ENCODE results near the gene IL4.

The IL4 gene

DNA sequence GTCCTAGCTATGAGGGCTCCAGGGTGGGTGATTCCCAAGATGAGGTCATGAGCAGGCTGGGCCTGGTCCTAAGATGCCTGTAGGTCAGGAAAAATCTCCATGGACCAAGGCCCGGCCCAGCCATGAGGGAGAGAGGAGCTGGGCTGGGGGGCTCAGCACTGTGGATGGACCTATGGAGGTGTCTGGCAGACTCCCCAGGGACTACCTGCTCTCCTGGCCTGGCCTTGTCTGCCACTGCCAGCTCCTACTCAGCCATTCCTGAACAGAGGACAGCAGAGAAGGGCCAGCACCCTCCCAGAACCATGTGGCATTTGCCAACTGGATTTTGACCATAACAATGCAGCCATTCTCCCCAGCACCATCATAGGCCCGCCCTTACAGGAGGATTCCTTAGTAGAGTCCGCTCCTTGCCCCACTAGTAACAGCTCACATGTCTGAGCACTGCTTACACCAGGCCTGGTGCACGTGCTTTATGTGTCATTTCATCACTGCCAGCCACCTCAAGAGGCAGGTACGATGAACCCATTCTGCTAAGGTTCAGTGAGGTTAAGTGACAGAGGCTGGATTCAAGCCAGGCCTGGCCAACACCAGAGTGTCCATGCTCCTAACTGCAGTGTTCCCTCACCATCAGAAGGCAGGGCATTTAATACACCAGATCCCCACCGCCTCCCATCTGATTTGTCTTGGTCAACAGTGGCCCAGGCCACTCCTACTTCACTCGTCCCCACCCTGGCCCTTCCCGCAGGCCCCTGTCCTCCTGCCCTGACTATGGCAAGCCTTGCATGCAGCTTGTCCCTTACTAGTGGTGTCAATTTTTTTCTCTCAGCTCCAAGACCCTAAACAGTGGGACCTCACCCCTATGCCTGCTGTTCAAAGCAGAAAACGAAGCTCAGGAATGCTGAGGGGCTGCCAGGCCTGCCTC lies 15.1 kb upstream of the IL4 start:
- DNase-seq = no peak

DNA sequence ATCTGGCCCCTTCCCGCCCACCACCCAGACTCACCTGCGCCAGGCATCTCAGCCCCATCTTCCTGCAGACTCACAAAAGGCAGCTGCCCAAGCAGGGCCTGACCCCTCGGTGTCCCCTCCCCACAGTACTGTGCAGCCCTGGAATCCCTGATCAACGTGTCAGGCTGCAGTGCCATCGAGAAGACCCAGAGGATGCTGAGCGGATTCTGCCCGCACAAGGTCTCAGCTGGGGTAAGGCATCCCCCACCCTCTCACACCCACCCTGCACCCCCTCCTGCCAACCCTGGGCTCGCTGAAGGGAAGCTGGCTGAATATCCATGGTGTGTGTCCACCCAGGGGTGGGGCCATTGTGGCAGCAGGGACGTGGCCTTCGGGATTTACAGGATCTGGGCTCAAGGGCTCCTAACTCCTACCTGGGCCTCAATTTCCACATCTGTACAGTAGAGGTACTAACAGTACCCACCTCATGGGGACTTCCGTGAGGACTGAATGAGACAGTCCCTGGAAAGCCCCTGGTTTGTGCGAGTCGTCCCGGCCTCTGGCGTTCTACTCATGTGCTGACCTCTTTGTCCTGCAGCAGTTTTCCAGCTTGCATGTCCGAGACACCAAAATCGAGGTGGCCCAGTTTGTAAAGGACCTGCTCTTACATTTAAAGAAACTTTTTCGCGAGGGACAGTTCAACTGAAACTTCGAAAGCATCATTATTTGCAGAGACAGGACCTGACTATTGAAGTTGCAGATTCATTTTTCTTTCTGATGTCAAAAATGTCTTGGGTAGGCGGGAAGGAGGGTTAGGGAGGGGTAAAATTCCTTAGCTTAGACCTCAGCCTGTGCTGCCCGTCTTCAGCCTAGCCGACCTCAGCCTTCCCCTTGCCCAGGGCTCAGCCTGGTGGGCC lies 13.9 kb upstream of the IL4 start:
- no peak for DNase-seq

DNA sequence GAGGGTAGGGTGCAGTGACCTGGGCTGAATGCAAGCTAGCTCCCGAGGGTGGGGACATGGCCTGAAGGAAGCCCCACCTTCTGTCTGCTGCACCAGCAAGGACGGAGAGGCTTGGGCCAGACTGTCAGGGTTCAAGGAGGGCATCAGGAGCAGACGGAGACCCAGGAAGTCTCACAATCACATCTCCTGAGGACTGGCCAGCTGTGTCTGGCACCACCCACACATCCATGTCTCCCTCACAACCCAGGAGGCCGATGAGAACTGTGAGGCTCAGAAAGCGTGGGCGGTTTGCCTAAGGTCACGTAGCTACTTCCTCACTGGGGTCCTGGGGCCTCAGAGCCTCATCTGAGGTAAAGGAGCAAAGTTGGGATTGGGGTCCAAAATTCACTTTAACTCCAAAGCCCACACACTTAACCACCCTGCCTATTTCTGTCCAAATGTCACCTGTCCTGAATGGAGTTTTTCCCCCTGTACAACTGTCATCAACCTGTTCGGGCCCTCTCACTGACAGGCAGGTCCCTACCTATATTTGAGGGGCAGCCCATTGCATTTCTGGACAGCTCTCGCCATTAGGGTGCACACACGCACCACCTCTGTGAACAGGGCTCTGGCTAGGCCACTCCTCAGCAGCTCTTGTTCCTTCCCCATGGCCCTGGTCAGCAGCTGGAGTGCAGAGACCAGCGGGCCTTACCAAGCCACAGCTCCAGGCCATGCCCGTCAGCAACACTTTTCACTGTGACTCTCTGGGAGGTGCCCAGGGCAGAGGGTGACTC lies 12.4 kb upstream of the IL4 start:
- no peak for DNase-seq

DNA sequence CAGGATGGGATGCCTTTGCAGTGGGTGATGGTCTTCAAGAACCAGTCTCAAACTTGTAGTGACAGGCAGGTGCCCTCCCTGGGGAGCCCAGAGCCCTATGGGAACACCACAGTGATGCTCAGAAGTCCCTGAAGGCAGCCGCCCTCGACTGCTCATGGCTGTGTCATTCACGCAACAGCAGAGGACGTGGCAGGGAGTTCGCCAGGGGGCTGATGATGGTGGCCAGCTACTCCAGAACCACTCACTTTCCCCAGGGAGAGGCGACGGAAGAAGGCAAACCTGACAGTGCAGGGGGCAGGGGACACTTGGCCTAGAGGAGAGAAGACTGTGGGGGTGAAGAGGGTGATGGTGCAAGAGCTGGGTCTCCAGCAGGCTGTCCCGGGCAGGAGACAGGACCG lies 11.8 kb upstream of the IL4 start:
- DNase-seq = no peak

DNA sequence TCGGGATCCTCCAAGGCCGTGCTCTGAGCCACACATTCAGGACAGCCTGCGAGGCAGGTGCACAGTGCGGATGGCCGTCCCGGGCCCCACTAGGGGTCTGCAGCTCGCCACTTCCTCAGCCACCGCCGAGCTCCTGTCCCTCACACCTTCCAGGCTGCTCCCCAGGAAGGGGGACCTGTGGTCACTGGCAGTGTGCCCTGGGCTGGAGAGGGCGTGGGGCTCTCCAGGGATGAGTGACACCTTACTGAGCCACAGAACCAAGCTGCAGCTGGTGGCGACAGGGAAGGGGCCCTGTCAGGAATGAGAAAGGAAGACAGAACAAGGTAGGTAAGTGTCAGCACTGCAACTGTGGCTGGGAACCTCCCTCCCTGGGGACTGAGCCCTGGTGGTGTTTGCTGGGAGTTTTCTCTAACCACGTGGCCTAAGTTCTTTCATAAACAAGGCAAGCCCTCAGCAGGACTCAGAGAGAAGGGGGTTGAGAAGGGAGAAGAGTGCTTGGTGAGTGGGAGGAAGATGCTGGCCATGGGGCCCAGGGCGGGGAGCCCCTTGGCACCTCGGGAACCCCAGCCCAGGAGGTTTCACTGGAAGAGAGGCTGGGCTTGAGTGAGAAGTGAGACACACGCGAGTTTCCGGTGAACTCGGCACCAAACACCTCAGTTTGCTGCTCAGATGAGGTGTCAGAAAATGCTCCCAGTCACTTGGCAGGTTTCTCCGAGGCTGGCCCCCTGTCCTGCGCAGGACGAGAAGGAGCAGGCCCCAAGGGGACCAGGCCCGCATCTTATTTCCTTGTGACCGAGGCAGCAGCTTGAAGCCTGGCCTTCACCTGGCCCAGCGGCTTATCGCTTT lies 10.6 kb upstream of the IL4 start:
- no peak for DNase-seq

DNA sequence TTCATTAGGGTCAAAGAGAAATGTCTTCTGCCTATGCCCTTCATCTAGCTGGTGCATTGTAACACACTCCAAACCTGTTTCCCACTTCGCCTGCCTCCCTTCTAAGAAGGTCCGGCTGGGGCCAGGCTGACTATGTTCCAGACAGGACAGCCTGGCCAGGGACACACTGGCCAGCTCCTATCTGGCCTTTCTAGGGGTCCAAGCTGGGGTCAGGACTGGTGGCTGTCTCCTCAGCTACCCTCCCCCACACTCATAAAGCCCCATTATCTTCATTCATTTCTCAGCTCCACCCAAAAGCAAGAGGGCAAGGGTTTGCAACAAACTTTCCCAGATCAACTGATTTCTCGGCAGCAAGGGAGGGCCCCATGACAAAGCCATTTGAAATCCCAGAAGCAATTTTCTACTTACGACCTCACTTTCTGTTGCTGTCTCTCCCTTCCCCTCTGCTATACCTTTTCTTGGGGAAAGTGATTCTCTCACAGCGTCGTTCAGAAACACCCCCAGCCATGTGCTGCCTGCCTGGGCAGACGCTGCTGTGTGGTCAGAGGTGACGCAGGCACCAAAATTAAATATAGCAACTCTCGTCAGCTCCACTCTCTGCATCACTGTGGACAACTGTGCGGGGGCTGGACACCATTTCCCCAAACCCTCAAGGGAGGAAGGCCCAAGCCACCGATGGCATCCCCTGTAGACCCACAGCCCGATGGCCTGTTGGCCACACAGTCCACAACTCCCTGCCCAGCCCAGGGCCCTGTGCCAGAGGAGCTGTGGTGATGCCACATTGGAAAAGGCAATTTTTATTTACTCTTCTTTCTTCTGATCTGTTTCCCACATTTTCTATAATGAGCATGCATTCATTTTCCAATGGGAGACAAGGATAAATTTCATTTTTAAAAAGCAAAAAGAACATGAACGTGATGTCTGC lies 9.8 kb upstream of the IL4 start:
- no peak for DNase-seq

DNA sequence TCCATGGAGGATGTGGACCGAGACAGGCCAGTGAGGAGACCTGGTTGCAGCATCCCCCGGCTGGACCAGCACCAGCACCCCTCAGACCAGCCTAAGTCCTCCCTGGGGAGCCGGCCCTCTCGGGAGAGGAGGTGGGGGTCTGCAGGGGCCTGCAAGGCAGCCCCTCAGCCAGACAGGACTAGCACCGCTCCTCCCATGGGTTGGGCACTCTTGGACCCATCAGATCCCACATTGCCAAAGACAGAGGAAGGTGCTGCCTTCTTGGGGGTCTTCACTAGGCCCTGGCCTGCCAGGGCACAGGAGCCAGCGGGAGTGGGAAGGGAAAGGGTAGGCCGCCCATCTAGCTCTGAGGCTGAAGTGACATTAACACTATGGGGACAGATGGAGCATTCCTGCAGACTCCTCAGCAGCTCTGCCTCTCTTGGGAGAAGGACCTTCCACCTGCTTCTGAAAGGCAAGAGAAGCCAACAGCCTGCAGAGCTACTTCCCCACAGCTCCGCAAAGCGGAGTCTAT lies 9.0 kb upstream of the IL4 start:
- DNase-seq = no peak

DNA sequence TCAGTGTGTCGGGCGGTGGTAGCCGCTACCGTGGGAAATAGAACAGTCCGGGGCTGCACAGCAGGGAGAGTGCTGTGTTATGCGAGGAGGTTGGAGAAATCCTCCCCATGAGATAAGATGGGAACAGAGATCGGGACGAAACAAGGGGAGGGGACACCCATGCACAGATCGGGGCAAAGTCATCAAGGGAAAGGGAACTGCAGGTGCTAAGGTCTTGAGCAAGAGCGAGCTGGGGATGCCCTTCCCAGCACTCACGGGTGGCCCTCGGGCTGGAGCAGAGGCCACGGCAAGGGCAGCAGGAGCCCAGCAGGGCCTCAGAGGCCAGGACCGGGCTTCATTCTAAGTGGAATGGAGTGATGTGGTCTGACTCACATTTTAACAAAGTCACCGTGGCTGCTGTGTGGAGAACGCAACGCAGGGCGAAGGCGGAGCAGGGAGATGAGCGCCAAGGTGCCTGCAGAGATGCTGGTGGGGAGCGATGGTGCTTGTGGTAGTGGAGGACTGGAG lies 8.2 kb upstream of the IL4 start:
- no peak for DNase-seq

DNA sequence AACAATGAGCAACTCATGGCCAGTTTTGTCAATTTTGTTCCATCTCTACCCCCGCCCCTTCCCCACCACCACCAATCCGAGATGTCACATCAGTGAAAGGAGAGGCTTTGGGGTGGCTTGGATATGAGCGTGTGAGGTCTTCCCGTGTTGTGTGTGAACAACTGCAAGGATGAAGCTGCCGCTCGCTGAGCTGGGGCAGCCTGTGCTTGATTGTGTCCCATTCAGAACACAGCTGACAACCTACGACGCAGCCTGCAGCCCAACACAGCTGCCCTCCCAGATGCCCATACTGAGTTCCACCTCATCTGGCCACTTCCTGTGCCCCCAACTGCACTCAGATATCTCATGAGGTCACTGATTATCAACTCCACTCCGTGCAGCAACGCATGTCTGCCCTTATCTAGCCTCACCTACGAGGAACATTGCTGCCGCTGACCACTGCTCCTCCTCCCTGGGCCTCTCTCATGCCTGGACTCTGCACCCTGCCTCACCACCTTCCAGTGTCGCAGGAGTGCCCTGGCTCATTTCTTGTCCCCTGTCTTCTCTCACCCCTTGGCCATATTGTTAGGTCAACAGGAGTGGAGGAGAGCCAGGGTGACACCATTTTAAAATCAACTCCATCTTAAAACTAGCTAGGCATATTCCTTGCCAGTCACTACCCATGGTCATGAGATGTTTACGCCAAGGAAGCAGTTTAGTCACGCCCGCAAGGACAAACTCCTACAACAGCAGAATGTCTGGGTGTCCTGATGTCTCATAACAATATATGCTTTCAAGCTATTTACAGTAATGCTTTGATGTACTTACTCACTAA lies 7.3 kb upstream of the IL4 start:
- no peak for DNase-seq

DNA sequence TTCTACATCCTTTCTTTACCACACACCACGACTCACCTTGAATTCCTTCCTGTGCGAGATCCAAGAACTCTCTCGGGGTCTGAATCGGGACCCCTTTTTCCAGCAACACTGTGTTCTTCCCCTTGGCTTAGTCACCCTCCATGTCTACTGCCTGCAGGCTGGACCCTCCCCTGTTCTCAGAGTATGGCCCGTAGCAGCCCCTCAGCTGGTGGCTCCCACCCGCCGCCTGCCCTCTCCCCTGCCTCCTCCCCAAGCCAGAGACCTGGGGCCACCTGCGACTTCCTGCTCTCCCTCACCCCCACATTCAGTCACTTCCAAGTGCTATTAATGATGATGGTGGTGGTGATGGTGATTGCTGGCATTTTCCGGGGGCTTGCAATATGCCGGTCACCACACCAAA lies 6.5 kb upstream of the IL4 start:
- DNase-seq = no peak

DNA sequence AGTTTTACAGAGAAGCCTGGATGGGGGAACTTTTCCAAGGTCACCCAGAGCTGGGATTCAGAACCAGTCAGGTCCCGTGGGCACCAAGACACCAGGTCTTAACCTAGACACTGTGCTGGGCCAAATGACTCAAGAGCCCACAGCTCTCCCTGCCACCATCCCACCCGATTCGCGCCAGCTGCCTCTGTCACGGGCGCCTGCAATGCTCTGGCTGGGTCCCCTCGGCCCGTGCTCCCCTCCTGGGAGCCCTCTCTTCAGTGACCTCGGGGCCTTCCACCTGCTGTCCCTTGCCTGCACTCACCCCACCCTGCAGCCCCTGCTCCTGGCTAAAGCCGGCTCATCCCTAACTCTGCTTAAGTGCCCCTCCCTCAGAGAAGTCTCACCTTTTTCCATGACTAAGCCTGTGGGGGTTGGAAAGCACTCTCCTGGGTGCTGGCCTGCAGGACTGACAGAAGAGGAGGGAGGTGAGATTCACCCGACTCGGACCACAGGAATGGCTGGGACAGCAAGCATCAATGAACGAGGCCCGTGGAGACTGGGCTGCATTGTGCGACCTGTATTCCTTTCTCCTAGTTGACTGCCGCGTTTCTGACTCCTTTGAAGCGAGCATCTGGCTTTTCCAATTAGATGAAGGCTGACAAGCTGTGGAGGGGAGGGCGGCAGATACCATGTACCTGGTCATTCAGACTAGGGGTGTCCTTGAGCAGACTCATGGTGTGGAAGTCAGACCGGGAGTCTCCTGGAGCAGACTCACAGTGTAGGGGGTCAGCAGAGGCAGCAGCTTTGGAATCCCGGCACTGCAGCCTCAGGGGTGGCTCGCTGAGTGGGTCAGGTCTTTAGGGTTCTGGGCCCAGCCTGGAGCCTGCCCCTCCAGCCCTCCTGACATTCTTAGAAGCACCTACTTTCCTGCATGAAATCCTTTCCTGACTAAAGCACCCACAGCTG lies 5.8 kb upstream of the IL4 start:
- DNase-seq = no peak

DNA sequence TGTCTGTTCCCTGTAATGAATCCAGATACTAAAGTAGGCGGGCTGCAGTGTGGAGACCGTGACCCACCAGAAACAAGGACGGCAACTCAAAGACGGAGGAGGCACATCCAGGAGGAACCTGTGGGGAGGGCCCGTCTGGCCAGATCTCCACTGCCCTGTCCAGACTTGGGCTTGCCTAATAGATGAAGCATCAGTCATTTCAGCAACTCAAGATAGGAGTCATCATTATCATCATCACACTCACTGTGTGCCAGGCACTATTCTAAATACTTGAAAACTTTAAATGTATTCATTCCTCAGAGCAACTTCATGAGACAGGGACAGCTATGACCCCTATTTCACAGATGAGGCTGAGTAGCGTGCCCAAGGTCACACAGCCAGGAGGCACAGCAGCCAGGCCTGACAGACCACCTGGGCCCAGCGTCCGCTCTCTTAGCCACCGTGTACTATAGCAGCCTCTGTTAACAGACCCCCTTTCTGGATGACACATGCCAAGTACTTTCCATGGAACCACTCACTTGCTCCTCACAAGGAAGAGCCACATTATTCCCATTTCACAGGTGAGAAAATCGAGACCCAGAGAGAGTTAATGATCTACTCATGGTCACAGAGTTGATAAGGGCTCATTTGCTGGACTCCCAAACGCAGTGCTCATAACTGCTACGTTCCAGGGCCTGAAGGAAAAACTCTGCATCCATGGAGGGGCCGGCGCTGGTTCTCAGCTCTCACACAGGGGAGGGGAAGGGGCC lies 4.9 kb upstream of the IL4 start:
- DNase-seq = no peak

DNA sequence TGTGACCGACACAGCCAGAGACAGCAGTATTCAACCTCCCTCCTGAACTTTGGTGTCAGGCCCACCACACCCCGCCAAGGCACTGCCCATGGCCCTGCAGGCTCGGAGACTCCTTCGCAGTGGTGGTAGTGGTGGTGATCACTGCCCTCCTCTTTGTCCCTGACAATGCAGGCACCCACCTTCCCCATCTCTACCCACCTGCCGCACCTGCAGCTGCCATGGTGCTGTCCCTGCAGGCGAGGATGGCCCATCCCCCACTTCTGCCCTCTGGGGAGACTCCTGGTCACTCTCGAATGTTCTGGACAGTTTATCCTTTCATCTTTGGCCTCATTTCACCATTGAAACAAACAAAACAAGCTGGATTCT lies 4.4 kb upstream of the IL4 start:
- DNase-seq = no peak

DNA sequence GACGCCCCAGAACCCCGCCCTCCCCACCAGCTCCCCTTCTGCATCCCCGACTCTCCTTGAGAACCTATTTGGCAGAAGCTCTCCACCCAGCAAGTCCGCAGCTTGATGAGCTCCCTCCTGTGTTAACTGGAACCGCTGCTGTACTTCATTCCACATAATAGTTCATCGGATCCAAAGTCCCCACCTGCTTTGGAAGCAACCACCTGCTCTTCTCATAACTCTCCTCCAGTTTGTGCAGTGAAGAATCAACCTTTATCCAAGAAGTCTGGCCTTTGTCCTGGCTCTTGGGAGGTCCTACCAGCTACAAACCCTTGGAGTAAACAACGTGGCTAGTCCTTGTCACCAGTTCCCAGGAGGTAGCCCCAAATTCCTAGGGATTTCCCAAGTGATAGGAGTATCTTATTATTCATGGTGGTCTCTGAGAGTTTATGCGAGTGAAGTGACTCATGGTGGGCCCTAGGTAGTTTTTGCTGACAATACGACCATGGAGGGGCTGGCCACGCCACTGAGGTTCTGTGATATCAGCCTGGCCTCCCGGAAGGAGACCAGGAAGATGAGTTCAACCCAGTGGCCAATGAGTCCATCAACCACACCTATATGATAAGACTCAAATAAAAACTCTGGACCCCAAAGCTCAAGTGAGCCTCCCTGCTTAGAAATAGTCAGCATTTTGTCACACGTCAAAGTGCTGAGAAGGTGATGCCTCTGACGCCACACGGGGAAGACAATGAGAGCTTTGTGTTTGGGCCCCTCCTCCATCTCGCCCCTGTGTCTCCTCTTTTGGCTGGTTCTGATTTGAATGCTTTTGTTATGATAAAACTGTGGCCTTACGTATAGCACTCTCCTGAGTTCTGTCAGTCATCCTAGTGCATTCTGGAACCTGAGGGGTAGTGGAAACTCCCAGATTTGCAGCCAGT lies 3.6 kb upstream of the IL4 start:
- no peak for DNase-seq

DNA sequence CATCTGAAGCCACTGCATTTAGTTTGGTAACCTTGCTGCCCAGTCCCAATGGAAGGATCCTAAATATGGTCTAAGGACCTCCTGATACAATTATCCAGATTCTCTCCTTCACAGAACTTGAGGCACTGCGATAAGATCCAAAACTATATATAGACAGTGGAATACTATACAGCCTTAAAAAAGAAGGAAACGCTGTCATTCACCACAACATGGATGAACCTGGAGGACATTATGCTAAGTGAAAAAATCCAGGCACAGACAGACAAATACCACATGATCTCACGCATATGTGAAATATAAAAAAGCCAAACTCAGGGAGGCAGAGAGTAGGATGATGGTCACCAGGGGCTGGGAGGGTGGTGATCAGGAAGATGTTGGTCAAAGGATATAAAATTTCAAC lies 2.8 kb upstream of the IL4 start:
- no peak for DNase-seq

DNA sequence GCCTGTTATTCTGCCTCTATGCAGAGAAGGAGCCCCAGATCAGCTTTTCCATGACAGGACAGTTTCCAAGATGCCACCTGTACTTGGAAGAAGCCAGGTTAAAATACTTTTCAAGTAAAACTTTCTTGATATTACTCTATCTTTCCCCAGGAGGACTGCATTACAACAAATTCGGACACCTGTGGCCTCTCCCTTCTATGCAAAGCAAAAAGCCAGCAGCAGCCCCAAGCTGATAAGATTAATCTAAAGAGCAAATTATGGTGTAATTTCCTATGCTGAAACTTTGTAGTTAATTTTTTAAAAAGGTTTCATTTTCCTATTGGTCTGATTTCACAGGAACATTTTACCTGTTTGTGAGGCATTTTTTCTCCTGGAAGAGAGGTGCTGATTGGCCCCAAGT lies 301 bp upstream of the IL4 start:
- DNase-seq = no peak

All from NCI-H345 (cell line).